Stimulated activated naive CD4-positive, alpha-beta T cell (primary cell): Measurements from ENCODE around the gene SCN1A.

Source experiments
- DNase-seq, 6 experiments: peaks; one replicate each; lab custom pipeline; 2025; lab: John Stamatoyannopoulos, UW

Gene SCN1A

GRCh38 chr2:165970663-165971062 lies 157.2 kb downstream of the SCN1A start:
- DNase-seq, result no peak

DNA sequence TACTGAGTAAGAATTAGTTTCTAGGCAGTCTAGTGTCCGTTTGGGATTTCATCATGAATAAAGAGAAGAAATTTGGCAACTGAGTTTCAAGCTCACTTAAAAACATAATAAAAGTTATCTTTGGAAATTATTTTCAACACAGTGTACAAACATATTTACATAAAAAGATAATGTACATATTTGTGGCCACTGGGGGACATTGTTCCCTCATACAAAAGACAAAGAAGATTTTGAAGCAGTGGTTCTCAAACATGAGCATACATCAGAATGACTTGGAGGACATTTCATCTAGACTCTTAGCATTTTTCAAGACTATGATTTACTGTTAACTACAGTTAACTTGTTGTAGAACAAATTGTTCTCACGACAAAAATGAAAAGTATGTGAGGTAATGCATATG lies 158.6 kb downstream of the SCN1A start:
- no peak for DNase-seq

DNA sequence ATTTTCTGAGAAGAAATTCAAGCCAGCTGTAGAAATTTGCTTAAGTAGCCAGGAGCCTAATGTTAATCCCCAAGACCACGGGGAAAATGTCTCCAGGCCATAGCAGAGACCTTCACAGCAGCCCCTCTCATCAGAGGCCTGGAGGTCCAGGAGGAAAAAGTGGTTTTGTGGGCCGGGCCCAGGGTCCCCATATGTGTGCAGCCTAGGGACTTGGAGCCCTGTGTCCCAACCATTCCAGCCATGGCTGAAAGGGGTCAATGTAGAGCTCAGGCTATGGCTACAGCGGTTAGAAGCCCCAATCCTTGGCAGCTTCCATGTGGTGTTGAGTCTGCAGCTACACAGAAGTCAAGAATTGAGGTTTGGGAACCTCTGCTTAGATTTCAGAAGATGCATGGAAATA lies 160.1 kb downstream of the SCN1A start:
- DNase-seq, result no peak

GRCh38 chr2:165961818-165962217 lies 166.0 kb downstream of the SCN1A start:
- DNase-seq, result no peak

DNA sequence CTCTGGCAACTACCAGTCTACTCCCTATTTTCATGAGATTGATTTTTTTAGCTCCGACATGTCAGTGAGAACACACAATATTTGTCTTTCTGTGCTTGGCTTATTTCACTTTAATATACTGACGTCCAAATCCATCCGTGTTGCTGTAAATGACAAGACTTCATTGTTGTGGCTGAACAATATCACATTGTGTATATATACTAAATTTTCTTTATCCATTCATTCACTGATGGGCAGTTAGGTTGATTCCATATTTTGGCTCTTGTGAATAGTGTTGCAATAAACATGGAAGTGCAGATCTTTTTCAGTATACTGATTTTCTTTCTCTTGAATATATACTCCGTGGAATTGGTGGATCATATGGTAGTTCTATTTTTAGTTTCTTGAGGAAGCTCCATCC lies 168.4 kb downstream of the SCN1A start:
- DNase-seq, result no peak

DNA sequence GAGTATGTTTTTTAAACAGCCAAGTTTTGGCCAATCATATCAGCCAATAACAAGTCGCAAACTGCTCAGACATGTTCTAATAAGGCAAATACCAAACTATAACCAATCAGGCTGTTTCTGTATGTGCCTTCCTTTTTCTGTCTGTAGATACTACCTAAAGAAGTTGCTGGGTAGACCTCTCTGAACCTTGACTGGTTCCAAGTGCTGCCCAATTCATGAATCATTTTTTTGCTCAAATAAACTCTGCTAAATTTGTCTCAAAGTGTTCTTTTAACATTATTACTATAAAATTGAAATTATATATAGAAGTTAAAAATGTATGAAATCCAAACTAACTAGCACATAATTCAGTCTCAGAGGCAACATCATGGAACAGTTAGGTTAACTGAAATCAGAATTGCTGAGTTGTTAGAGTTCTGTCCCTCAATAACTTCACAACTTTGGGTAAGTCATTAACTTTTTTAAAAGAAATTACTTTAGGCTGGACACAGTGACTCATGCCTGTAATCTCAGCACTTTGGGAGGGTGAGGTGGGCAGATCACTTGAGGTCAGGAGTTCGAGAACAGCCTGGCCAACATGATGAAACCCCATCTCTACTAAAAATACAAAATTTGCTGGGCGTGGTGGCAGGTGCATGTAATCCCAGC lies 169.4 kb downstream of the SCN1A start:
- no peak for DNase-seq

GRCh38 chr2:165957030-165957675 lies 170.7 kb downstream of the SCN1A start:
- DNase-seq, result no peak

DNA sequence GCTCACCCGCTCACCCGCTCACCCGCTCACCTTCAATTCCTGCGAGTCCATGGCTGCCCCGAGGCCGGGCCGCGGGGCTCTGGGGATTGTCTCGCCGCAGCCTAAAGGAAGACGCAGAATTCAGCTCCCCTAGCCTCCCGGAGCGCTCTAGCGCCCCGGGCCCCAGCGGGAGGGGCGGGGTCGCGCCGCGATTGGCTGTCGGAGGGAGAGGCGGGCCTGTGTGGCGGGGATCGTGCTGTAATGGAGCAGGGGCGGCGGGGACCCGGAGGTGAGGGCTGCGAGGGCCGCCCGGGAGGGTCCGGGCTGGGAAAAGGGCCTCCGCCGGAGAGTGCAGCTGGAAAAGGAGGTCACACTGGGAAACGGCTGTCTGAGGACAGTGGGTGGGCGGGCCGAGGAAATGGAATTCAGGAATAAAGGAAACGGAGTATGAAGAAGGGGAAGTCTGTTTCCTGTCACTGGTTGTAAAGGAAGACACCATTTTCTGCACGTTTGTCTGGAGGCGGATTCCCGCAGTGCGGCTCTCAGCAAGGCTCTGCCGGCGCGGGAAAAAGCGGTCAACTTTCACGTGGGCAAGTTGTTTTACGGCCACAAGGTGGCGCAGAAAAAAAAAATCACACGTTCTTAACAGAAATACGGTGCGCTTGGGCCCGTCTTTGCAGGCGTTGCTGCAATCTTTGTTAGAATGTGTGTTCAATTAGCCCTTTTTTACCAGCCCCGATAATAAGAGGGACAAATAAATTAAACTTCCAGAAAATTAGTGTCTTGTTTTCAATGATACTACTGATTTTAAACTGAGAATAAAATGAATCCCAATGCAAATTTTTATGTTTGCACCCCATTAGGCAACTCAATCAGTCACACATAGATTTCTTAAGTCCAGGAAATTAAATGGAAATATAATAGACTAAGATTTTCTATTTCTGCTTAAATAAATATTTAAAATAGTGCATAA lies 173.9 kb downstream of the SCN1A start, which contains the start of gene TTC21B:
TSS of gene TTC21B (minus strand) at position 122 of the 952 bp plus-strand sequence. CDS start at position 51, 71 bp downstream.
- peak; percentile 87 to 98 (median 94) for DNase-seq

- DNase-seq, result no peak
Measured at GRCh38 chr2:165953306-165953654, 174.5 kb downstream of the SCN1A start.

DNA sequence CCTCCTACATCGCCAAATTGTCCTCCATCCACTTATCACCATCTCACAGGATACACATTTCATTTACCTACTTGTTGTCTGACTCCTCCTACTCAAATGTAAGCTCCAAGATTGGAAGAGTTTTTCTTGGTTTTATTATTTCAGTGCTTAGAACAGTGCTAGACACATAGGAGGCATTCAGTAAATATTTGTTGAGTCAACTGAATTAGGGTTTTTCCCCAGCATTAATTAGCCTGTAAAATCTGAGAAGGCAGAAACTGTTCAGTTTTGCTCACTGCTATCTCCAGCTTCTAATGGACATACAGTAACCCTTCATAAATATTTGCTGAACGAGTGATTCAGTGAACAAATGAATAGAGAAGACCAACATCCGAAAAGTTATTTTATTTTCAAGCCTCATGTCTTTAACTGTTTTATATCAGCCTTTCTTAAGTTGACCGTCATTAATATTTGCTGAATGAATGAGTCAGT lies 175.0 kb downstream of the SCN1A start:
- DNase-seq, result peak in 1 of 6 experiments; percentile 8

DNA sequence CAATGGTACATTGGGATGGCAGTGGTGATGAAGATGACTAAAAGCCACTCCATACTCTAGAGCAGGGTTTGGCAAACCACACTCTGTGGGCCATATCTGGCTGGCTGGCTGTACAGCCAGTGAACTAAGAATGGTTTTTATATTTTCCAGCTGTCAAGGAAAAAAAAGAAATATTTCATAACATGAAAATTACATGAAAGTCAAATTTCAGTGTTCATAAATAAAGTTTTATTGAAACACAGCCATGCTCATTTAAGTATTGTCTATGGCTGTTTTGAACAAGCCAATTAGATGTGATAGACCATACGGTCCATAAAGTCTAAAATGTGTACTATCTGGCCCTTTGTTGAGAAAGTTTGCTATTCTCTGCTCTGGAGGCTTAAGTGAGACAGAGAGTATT lies 175.7 kb downstream of the SCN1A start:
- no peak for DNase-seq

- no peak for DNase-seq
Measured at GRCh38 chr2:165950438-165950837, 177.4 kb downstream of the SCN1A start.

- no peak for DNase-seq
Measured at GRCh38 chr2:165941827-165942226, 186.0 kb downstream of the SCN1A start.

GRCh38 chr2:165938237-165938636 lies 189.6 kb downstream of the SCN1A start:
- no peak for DNase-seq
